Prostate gland (tissue), 2 donors: ENCODE results near the gene TTPAL.

ENCODE experiments used
- CTCF ChIP-seq, 4 experiments: fragments of 200-600 bp in 2 of 4; fragments of 450-650 bp in 2 of 4; sonication (generic) in 2 of 4; IDR thresholded peaks; 1 replicate in 3 of 4; 2 replicates in 1 of 4; pipeline ENCODE4 v1.5.1; 2016 to 2019; ENCODE audit warnings: antibody characterized with exemption in 4 of 4, mild to moderate bottlenecking in 2 of 4, moderate library complexity in 2 of 4
- POLR2A ChIP-seq: fragments of 450-650 bp; IDR thresholded peaks from one replicate; pipeline ENCODE4 v1.6.1; 2016; ENCODE audit warnings: antibody characterized with exemption, mild to moderate bottlenecking

- TF ChIP-seq POLR2A (no peak), CTCF (IDR thresholded peaks at IDR 0.05) (no peak)
Observed at GRCh38 chr20:44478206-44478605, 2.5 kb downstream of the TTPAL start.
